Stimulated activated CD4-positive, alpha-beta T cell treated with anti-CD3 and anti-CD28 coated beads, Interleukin-1b, Interleukin-23, amount 100 ng/mL, for 1 hour (primary cell): ENCODE measurements around the gene OMA1.
"Not testable (repeated sequence)": the region's sequence is repeated elsewhere in the genome, so short reads cannot be mapped to it uniquely, and the experiment has no call there.

Experiments
- DNase-seq, 2 donors: peaks; one replicate each; pipeline ENCODE4 v3.0.0-alpha.2; 2020; ENCODE audit warnings: low read depth in 2 of 2

Gene OMA1

GRCh38 chr1:58573705-58574591 lies 27.4 kb upstream of the OMA1 start:
- peak in 1 of 2 donors; percentile 4 for DNase-seq

DNA sequence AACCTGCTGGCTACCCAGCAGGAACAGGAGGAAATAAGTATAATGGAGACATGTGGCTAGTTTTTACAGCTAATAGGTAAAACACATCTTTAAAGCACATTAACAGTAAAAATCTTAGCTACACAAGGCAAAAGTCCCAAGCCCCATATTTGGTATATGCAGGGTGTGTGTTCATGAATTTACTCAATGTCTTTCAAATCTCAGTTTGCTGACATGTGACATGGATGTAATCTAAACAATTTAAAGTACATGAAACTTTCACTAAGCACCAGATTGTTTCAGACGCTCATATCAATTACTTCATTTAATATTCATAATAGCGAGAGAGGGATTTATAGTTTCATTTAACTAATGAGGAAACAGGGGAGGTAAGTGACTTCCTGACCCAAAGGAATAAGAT lies 26.6 kb upstream of the OMA1 start:
- DNase-seq: no peak

GRCh38 chr1:58572690-58573089 lies 26.2 kb upstream of the OMA1 start:
- DNase-seq: no peak

GRCh38 chr1:58571616-58572015 lies 25.1 kb upstream of the OMA1 start:
- DNase-seq: no peak

GRCh38 chr1:58570817-58571216 lies 24.3 kb upstream of the OMA1 start:
- no peak for DNase-seq

- no peak for DNase-seq
These were observed 23.6 kb upstream of the OMA1 start for GRCh38 chr1:58570094-58570493.

GRCh38 chr1:58568911-58569310 lies 22.4 kb upstream of the OMA1 start:
- no peak for DNase-seq

DNA sequence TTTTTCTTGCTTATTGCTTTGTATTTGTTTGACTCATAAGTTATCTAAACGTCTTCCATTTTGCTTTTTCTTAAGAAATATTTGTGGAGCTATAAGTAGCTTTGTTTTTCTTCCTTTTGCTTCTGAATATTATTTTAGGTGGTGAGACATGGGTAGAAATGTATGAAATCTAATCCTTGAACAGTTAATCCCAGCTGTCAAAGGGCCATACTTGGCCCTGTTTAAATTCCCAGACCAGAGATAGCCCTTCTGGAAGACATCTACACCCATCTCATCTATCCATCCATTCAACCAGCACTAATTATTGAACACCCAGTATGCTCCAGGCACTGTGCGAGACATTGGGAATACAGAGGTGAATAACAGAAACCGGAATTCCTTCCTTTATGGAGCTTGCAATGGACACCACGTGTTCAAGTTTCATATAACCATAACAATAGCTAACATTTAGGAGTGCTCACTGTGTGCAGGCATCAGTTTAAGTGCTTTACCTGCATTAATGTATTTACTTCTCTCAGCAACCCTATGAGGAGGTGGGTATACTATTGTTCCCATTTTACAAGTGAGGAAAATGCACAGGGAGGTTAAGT lies 21.8 kb upstream of the OMA1 start:
- DNase-seq: no peak

- DNase-seq: no peak
These were observed 19.8 kb upstream of the OMA1 start for GRCh38 chr1:58566339-58566738.

- DNase-seq: not testable (repeated sequence)
These were observed 17.2 kb upstream of the OMA1 start for GRCh38 chr1:58563715-58564114.

DNA sequence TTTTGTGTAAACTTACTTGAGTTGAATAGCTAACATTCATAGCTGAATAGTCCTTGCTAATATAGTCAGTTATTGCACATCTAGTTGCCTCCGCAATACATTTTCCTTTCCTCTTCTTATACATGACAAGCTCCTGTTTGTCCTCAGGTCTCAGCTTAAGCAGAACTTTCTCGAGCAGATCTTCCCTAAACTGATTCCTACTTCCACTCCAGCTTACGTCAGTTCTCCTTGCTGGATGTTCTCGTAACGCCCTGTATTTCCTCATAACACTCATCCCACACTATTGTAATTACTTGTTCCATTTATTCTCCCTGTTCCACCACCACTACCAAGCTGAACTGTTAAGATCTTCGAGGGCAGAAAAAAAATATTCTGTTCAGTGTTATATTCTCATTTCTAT lies 15.1 kb upstream of the OMA1 start:
- DNase-seq: no peak

- DNase-seq: no peak
These were observed 8.9 kb upstream of the OMA1 start for GRCh38 chr1:58555393-58555792.

DNA sequence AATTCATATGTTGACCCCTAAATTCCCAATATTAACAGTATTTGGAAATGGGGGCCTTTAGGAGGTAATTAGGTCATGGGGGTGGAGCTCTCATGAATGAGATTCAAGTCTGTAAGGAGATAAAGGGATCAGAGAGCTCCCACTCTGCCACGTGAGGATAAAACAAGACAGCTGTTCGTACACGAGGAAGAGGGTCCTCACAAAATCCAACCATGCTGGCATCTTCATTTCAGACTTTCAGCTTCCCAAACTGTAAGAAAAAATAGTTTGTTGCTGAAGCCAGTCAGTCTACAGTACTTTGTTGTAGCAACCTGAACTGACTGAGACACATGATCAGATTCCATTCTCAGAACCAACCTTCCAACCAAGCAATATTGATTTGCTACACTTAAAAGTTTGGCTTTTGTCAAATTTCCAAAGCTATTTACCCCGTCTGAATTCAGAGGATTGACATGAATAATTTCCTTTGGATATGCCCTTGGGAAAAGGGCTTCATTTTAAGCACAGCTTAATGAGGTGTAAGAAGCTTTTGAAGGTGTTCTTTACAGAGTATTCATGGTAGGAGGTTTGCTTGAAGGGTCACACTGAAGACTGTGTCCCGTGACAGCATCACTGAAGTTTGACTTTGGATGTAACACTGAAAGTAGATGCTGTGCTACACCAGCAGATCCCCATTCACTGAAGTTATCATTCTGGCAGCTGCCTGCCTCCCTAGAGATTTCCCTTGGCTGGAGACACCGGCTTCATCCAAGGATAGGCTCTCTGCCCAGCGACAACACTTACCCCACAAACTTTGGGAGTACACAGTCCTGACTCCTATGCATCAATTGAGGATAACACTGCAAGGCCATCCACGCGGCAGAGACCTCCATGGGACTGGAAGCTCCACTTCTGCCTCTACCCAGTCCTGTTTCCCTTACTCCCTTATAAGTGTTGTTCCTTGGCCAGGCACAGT lies 4.9 kb upstream of the OMA1 start:
- DNase-seq: no peak

- DNase-seq: not testable (repeated sequence)
These were observed 2.8 kb upstream of the OMA1 start for GRCh38 chr1:58549291-58549690.

GRCh38 chr1:58548371-58548770 lies 1.8 kb upstream of the OMA1 start:
- no peak for DNase-seq

- peak; percentile 45 to 49 for DNase-seq
These were observed 671 bp downstream of the OMA1 start for GRCh38 chr1:58545591-58546519.

DNA sequence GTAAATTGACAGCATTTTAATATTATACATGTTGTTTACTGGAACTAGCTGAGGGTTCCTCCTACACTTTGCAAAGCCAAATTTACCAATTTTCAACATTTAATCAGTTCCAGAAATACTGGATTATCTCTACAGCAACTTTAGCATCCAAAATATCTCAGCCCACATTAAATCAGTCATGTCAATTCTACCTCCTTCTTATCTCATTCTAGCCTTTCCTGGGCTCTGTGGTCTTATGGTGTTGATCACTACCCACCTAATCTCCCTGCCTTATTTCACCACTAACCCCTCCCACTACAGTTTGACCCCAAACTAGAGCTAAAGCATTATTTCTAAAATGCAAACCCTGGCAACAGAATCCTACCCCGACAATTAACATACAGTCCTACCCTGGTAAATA lies 3.3 kb downstream of the OMA1 start:
- DNase-seq: no peak

GRCh38 chr1:58539553-58539952 lies 7.0 kb downstream of the OMA1 start:
- DNase-seq: no peak

DNA sequence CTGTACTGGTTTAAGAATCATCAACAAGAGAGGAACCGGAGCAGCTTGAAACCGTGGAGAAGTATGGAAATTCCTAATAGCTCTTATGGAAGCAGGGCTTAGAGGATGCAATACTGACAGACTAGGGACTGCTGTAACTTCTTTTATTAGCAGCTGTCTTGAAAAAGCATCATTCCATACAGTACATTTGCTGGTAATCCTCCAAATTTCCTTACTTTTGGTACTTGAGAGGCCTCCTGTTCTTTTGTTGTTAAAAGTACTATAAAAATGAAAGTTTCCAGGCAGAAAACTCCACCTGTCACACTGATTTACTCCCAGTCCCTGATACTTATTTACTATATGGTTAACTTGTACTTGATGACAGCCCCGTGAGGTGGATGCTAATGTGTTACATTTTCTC lies 7.7 kb downstream of the OMA1 start:
- no peak for DNase-seq

GRCh38 chr1:58531842-58532241 lies 14.7 kb downstream of the OMA1 start:
- not testable (repeated sequence) for DNase-seq

DNA sequence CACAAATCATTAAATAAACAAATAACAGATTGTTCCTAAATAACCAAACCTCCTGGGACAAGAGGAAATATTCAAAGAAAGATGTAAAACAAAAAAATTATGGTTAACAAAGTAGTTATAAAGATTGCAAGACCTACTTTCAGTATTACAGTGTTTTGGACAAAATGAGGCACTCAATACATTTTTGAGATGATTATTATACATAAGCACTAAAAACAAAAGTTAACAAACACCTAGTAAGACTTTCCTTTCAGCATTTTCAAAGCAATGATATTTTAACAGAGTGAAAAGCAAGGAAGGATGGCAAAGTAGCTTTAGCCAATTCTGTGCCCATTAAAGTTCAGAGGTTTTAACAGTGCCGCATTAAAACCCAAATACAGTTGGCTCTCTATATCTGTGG lies 17.2 kb downstream of the OMA1 start:
- no peak for DNase-seq
